ENCODE measurements around the gene ZNF76.

DNA sequence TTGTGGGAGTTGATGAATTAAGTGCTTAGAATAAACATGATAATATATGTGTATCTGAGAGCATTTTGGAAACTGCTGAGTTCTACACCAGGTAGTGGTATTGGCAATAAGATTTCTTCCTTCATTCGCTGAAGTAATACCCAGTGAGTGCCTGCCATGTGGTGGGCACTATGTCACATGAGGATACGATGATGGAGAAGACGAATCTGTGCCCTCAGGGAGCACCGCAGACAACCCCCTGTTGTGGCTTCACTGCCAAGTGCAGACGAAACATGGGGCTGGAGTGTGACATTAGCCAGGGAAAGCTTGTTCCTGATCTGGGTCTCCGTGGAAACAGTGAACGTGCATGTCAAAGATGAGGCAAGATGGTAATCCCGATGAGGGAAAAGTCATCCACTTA, 7.9 kb downstream of the ZNF76 start:
- TF ChIP-seq KDM5A (IDR thresholded peaks at IDR 0.05) = no peak
- TF ChIP-seq, protein P1, sequence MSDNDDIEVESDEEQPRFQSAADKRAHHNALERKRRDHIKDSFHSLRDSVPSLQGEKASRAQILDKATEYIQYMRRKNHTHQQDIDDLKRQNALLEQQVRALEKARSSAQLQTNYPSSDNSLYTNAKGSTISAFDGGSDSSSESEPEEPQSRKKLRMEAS (IDR thresholded peaks at IDR 0.05) = no peak

Measured in A549 (cell line).